Glutamatergic neuron (in vitro differentiated cells): Measurements from ENCODE around the gene COL4A3. TPM values are rescaled to one million over a fixed set of nuclear protein-coding genes. Genes with fewer than 3 reads are reported as not detected.

ENCODE experiments used
- DNase-seq: peaks from one replicate; pipeline ENCODE4 v3.0.0; 2022
- H3K27ac Mint-ChIP-seq: one replicate; pipeline ENCODE4 v1.8.0; 2020; ENCODE audit warnings: mild to moderate bottlenecking, mixed read lengths, inconsistent platforms; ENCODE audit not compliant: unreplicated experiment
- H3K27me3 Mint-ChIP-seq: one replicate; pipeline ENCODE4 v1.8.0; 2020; ENCODE audit warnings: mild to moderate bottlenecking, moderate library complexity, mixed read lengths, inconsistent platforms; ENCODE audit not compliant: unreplicated experiment
- H3K36me3 Mint-ChIP-seq: one replicate; pipeline ENCODE4 v1.8.0; 2020; ENCODE audit warnings: mild to moderate bottlenecking, mixed read lengths, inconsistent platforms; ENCODE audit not compliant: unreplicated experiment
- H3K4me1 Mint-ChIP-seq: one replicate; pipeline ENCODE4 v1.8.0; 2020; ENCODE audit warnings: mild to moderate bottlenecking, low read depth, mixed read lengths, inconsistent platforms; ENCODE audit not compliant: unreplicated experiment
- H3K4me3 Mint-ChIP-seq: one replicate; pipeline ENCODE4 v1.8.0; 2020; ENCODE audit warnings: mild to moderate bottlenecking, mixed read lengths, inconsistent platforms; ENCODE audit not compliant: unreplicated experiment
- H3K9me3 Mint-ChIP-seq: one replicate; pipeline ENCODE4 v1.8.0; 2020; ENCODE audit warnings: mild to moderate bottlenecking, moderate library complexity, mixed read lengths, inconsistent platforms; ENCODE audit not compliant: unreplicated experiment
- CTCF ChIP-seq: fragments of 200-600 bp; sonication (generic); IDR thresholded peaks from one replicate; pipeline ENCODE4 v1.5.0; 2021; ENCODE audit not compliant: partially characterized antibody, unreplicated experiment
- total RNA-seq: library from RNA; stranded (reverse); fragmentation: NEBNext Ultra II Directional; extraction: Animal tissue kit (Norgen Biotek cat#: 25700); gene quantifications from one replicate; pipeline ENCODE4 v1.2.1, GENCODE V29; 2021; ENCODE audit not compliant: unreplicated experiment

The COL4A3 gene
- total RNA-seq, 1 donor from 2014 or later: not detected

GRCh38 chr2:227204452-227204851 is 40.0 kb downstream of the COL4A3 start:
- H3K9me3 Mint-ChIP-seq: peaks cover 6% of the 10 kb centered on the region
- no peaks in the 10 kb centered on the region for H3K4me1 Mint-ChIP-seq
- no peak for TF ChIP-seq CTCF
- H3K36me3 Mint-ChIP-seq: no peaks in the 10 kb centered on the region
- no peaks in the 10 kb centered on the region for H3K27me3 Mint-ChIP-seq
- no peak overlapping the region for H3K4me3 Mint-ChIP-seq
- DNase-seq: no peak
- H3K27ac Mint-ChIP-seq: no peak overlapping the region

- TF ChIP-seq CTCF: no peak
- H3K9me3 Mint-ChIP-seq: peaks cover 6% of the 10 kb centered on the region
- H3K4me1 Mint-ChIP-seq: no peaks in the 10 kb centered on the region
- no peak overlapping the region for H3K4me3 Mint-ChIP-seq
- no peak for DNase-seq
- no peak overlapping the region for H3K27ac Mint-ChIP-seq
- H3K27me3 Mint-ChIP-seq: peaks cover 1% of the 10 kb centered on the region
- H3K36me3 Mint-ChIP-seq: no peaks in the 10 kb centered on the region
These were observed 41.3 kb downstream of the COL4A3 start for GRCh38 chr2:227205701-227206100.

- Mint-ChIP-seq H3K9me3 (peaks cover 6% of the 10 kb centered on the region), H3K4me3 (no peak overlapping the region), H3K27ac (no peak overlapping the region), H3K27me3 (peaks cover 1% of the 10 kb centered on the region), H3K36me3 (no peaks in the 10 kb centered on the region), H3K4me1 (no peaks in the 10 kb centered on the region)
- no peak for TF ChIP-seq CTCF
- no peak for DNase-seq
These were observed 42.0 kb downstream of the COL4A3 start for GRCh38 chr2:227206406-227206805.

- Mint-ChIP-seq H3K27ac (no peak overlapping the region), H3K36me3 (no peaks in the 10 kb centered on the region), H3K4me3 (no peak overlapping the region)
These were observed 43.1 kb downstream of the COL4A3 start for GRCh38 chr2:227207573-227207972.

GRCh38 chr2:227214622-227215041 is 50.2 kb downstream of the COL4A3 start:
- Mint-ChIP-seq H3K4me3 (no peak overlapping the region), H3K4me1 (no peaks in the 10 kb centered on the region), H3K9me3 (peaks cover 2% of the 10 kb centered on the region), H3K27ac (no peak overlapping the region), H3K27me3 (peaks cover 1% of the 10 kb centered on the region), H3K36me3 (no peaks in the 10 kb centered on the region)
- no peak for DNase-seq
- no peak for TF ChIP-seq CTCF

More at GRCh38 chr2:227207573-227207972, 43.1 kb downstream of the COL4A3 start:
- H3K9me3 Mint-ChIP-seq: peaks cover 6% of the 10 kb centered on the region
- no peaks in the 10 kb centered on the region for H3K4me1 Mint-ChIP-seq
- peaks cover 1% of the 10 kb centered on the region for H3K27me3 Mint-ChIP-seq
- DNase-seq: no peak
- no peak for TF ChIP-seq CTCF
